SU-DHL-6 (cell line): Measurements from ENCODE around the gene HIBADH.

ENCODE experiments used
- H2AFZ ChIP-seq: fragments of 200-600 bp; sonication (generic); 2 replicates; pipeline ENCODE4 v1.6.1; 2014; ENCODE audit warnings: low read depth, mild to moderate bottlenecking, moderate library complexity, mixed read lengths, antibody characterized with exemption, low read length; ENCODE audit not compliant: severe bottlenecking
- H3F3A ChIP-seq: fragments of 200-600 bp; shearing (Covaris generic); 2 replicates; pipeline ENCODE4 v1.6.0; 2016; ENCODE audit warnings: antibody characterized with exemption, mild to moderate bottlenecking; ENCODE audit not compliant: insufficient read depth
- H3K27ac ChIP-seq: fragments of 200-600 bp; sonication (generic); 2 replicates; pipeline ENCODE4 v1.5.1; 2016; ENCODE audit warnings: low read depth, mild to moderate bottlenecking, low read length, moderate library complexity, mixed read lengths
- H3K27me3 ChIP-seq: fragments of 200-600 bp; sonication (generic), shearing (Covaris generic); 2 replicates; pipeline ENCODE4 v1.6.0; 2014; ENCODE audit warnings: mild to moderate bottlenecking, low read length
- H3K36me3 ChIP-seq: fragments of 200-600 bp; sonication (generic); 2 replicates; pipeline ENCODE4 v1.6.1; 2014; ENCODE audit warnings: mild to moderate bottlenecking, low read length, mixed read lengths
- H3K4me2 ChIP-seq: fragments of 300-600, 200-600 bp; shearing (Covaris generic), sonication (generic); 2 replicates; pipeline ENCODE4 v1.6.0; 2014; ENCODE audit warnings: low read length, low read depth, mild to moderate bottlenecking; ENCODE audit not compliant: poor library complexity, severe bottlenecking
- H3K4me3 ChIP-seq: fragments of 200-600 bp; sonication (generic); 2 replicates; pipeline ENCODE4 v1.5.1; 2014; ENCODE audit warnings: antibody characterized with exemption, low read length, mild to moderate bottlenecking, mixed read lengths; ENCODE audit not compliant: insufficient read depth, poor library complexity, severe bottlenecking
- H3K79me2 ChIP-seq: fragments of 200-600 bp; sonication (generic); 2 replicates; pipeline ENCODE4 v1.6.1; 2014; ENCODE audit warnings: mild to moderate bottlenecking, low read length, moderate library complexity; ENCODE audit not compliant: insufficient read depth
- H3K9ac ChIP-seq: fragments of 200-600 bp; sonication (generic); 2 replicates; pipeline ENCODE4 v1.7.0; 2014; ENCODE audit warnings: mild to moderate bottlenecking, low read length
- H3K9me2 ChIP-seq: fragments of 200-600 bp; sonication (generic); replicated peaks from 2 replicates; pipeline ENCODE4 v1.6.1; 2014; ENCODE audit warnings: low read length; ENCODE audit not compliant: insufficient read depth
- H3K9me3 ChIP-seq: fragments of 200-600 bp; sonication (generic); 2 replicates; pipeline ENCODE4 v1.6.1; 2014; ENCODE audit warnings: low read length, mixed read lengths; ENCODE audit not compliant: insufficient read depth
- H4K20me1 ChIP-seq: fragments of 200-600 bp; sonication (generic); 2 replicates; pipeline ENCODE4 v1.6.1; 2014; ENCODE audit warnings: low read depth, mild to moderate bottlenecking, antibody characterized with exemption, low read length, moderate library complexity, mixed read lengths
- CTCF ChIP-seq: fragments of 200-600 bp; sonication (generic); IDR thresholded peaks from one replicate; pipeline ENCODE4 v1.5.1; 2017; ENCODE audit warnings: antibody characterized with exemption, mild to moderate bottlenecking, low read length, moderate library complexity; ENCODE audit not compliant: insufficient read depth, poor library complexity, severe bottlenecking
- EZH2phosphoT487 ChIP-seq: fragments of 200-600 bp; sonication (generic), shearing (Covaris generic); conservative IDR thresholded peaks from 2 replicates; pipeline ENCODE4 v1.6.1; 2018; ENCODE audit warnings: mild to moderate bottlenecking, antibody characterized with exemption, low read length, moderate library complexity, mixed read lengths

Gene HIBADH

GRCh38 chr7:27689591-27690164, 27.0 kb upstream of the HIBADH start:
- Histone ChIP-seq H3K4me2 (no peak overlapping the region), H3K9ac (no peak overlapping the region), H3K36me3 (no peaks in the 10 kb centered on the region), H3K27ac (no peak overlapping the region), H3K9me2 (no peaks in the 10 kb centered on the region), H3K79me2 (no peaks in the 10 kb centered on the region), H3F3A (no peaks in the 10 kb centered on the region), H4K20me1 (no peaks in the 10 kb centered on the region), H3K9me3 (no peaks in the 10 kb centered on the region), H2AFZ (no peak overlapping the region), H3K4me3 (no peak overlapping the region), H3K27me3 (no peaks in the 10 kb centered on the region)
- TF ChIP-seq CTCF: peak; percentile 78
- no peak for TF ChIP-seq EZH2phosphoT487

- Histone ChIP-seq H3K4me2 (no peak overlapping the region), H3F3A (no peaks in the 10 kb centered on the region), H2AFZ (no peak overlapping the region), H3K9me3 (no peaks in the 10 kb centered on the region), H3K27me3 (no peaks in the 10 kb centered on the region), H3K27ac (no peak overlapping the region), H3K9ac (no peak overlapping the region), H3K4me3 (no peak overlapping the region), H3K79me2 (no peaks in the 10 kb centered on the region), H3K36me3 (no peaks in the 10 kb centered on the region), H4K20me1 (no peaks in the 10 kb centered on the region), H3K9me2 (no peaks in the 10 kb centered on the region)
- TF ChIP-seq EZH2phosphoT487: no peak
- no peak for TF ChIP-seq CTCF
Measured at GRCh38 chr7:27689150-27689549, 26.5 kb upstream of the HIBADH start.

GRCh38 chr7:27688646-27689045, 26.0 kb upstream of the HIBADH start:
- H3K9me2 ChIP-seq: no peaks in the 10 kb centered on the region
- no peak overlapping the region for H2AFZ ChIP-seq
- no peak overlapping the region for H3K9ac ChIP-seq
- H3F3A ChIP-seq: no peaks in the 10 kb centered on the region
- no peak overlapping the region for H3K4me2 ChIP-seq
- H3K27me3 ChIP-seq: no peaks in the 10 kb centered on the region
- H3K9me3 ChIP-seq: no peaks in the 10 kb centered on the region
- no peak for TF ChIP-seq CTCF
- TF ChIP-seq EZH2phosphoT487: no peak
- no peaks in the 10 kb centered on the region for H3K79me2 ChIP-seq
- no peak overlapping the region for H3K4me3 ChIP-seq
- H4K20me1 ChIP-seq: no peaks in the 10 kb centered on the region
- H3K27ac ChIP-seq: no peak overlapping the region
- no peaks in the 10 kb centered on the region for H3K36me3 ChIP-seq
